ENCODE results near the gene GFRA1.

GRCh38 chr10:116014326-116014725, 258.7 kb downstream of the GFRA1 start:
- TF ChIP-seq ZNF426 (tag by site-specific recombination; IDR thresholded peaks at IDR 0.05) (no peak), ZNF510 (tag by site-specific recombination; IDR thresholded peaks at IDR 0.05; ENCODE audit: insufficient replicate concordance) (no peak), TRIM28 (IDR thresholded peaks at IDR 0.05; ENCODE audit: borderline replicate concordance, low read length) (no peak), ZNF184 (tag by site-specific recombination; IDR thresholded peaks at IDR 0.05) (no peak), ZNF274 (IDR thresholded peaks at IDR 0.05; ENCODE audit: low read length) (no peak), ZNF274 (tag by site-specific recombination; IDR thresholded peaks at IDR 0.05; ENCODE audit: borderline replicate concordance) (no peak), TCF7L2 (IDR thresholded peaks at IDR 0.05; ENCODE audit: borderline replicate concordance, low read depth, low read length) (no peak), ZNF324 (tag by site-specific recombination; IDR thresholded peaks at IDR 0.05) (no peak)

All from HEK293 (cell line).